ENCODE data around the gene SH3PXD2A. TPM values are rescaled to one million over a fixed set of nuclear protein-coding genes. Genes with fewer than 3 reads are reported as not detected.
A peak's percentile ranks its signal among the peaks of the same experiment; 100 is the strongest.

The SH3PXD2A gene
- total RNA-seq, 1 donor from 2014 or later, result 17.3 TPM

DNA sequence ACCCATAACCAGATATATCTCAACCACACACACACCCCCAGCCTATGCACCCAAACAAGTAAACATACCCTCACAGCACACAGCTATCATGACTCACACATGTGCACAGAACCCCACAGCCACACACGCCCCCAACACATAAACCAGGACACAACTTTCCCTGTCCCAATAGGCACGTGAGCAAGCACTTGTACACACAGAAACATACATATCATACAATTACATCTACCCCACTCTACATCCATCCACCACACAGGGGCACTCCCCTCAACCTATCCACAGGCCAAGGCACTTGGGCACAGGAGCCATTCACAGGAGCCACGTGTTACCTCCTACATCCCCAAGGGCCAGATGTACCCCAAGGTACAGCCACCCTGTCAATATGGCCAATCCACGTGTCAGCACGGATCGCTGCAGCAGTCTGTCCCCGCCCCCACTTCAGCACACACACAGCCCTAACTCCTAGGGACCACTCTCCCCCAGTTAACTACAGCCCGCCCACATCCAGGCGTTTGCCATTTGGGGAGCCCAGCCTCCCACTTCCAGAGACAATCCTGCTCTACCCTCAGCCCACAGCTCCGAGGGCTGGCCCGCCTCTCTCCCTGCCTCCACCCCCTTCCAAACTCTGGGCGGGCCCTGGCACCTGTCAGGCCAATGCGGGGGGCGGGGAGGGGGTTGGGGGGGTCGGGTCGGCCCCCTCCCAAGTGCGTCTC lies 163.5 kb downstream of the SH3PXD2A start:
- peaks cover 4% of the 10 kb centered on the region for H3K36me3 Mint-ChIP-seq (ENCODE audit: low read depth, unreplicated experiment)
- H3K27ac ChIP-seq (ENCODE audit: low read depth, low read length), result no peak overlapping the region
- peaks cover 30% of the 10 kb centered on the region for H3K4me1 ChIP-seq (ENCODE audit: insufficient read depth, low read length)
- H3K9me3 Mint-ChIP-seq (ENCODE audit: unreplicated experiment), result no peaks in the 10 kb centered on the region
- DNase-seq (ENCODE audit: low read depth) (no peak), FAIRE-seq (no peak)
- H3K4me3 Mint-ChIP-seq (ENCODE audit: unreplicated experiment), result peak overlapping the region; percentile 85
- H3K36me3 ChIP-seq (ENCODE audit: insufficient read depth, low read length), result no peaks in the 10 kb centered on the region
- no peak for TF ChIP-seq EZH2 (IDR thresholded peaks at IDR 0.05; ENCODE audit: insufficient read depth, low read length)
- TF ChIP-seq, protein P1, sequence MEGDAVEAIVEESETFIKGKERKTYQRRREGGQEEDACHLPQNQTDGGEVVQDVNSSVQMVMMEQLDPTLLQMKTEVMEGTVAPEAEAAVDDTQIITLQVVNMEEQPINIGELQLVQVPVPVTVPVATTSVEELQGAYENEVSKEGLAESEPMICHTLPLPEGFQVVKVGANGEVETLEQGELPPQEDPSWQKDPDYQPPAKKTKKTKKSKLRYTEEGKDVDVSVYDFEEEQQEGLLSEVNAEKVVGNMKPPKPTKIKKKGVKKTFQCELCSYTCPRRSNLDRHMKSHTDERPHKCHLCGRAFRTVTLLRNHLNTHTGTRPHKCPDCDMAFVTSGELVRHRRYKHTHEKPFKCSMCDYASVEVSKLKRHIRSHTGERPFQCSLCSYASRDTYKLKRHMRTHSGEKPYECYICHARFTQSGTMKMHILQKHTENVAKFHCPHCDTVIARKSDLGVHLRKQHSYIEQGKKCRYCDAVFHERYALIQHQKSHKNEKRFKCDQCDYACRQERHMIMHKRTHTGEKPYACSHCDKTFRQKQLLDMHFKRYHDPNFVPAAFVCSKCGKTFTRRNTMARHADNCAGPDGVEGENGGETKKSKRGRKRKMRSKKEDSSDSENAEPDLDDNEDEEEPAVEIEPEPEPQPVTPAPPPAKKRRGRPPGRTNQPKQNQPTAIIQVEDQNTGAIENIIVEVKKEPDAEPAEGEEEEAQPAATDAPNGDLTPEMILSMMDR (IDR thresholded peaks at IDR 0.05; ENCODE audit: insufficient read depth, low read depth, low read length), result no peak
- peak overlapping the region; percentile 88 for H3K4me2 ChIP-seq (ENCODE audit: low read length)
- H3K27ac Mint-ChIP-seq (ENCODE audit: unreplicated experiment), result no peak overlapping the region
- H4K20me1 ChIP-seq (ENCODE audit: insufficient read depth, low read length), result peaks cover 22% of the 10 kb centered on the region
- no peak overlapping the region for H3K4me3 ChIP-seq (ENCODE audit: insufficient read depth, low read depth, low read length)
- no peak overlapping the region for H2AFZ ChIP-seq (ENCODE audit: low read depth, low read length)
- no peak overlapping the region for H3K9ac ChIP-seq (ENCODE audit: low read length)
- H3K4me1 Mint-ChIP-seq (ENCODE audit: low read depth, unreplicated experiment), result peaks cover 19% of the 10 kb centered on the region
- peaks cover 2% of the 10 kb centered on the region for H3K27me3 ChIP-seq (ENCODE audit: insufficient read depth, low read length)
- peaks cover 20% of the 10 kb centered on the region for H3K27me3 Mint-ChIP-seq (ENCODE audit: low read depth, unreplicated experiment)
- peaks cover 3% of the 10 kb centered on the region for H3K79me2 ChIP-seq (ENCODE audit: insufficient read depth, low read length)
- no peaks in the 10 kb centered on the region for H3K9me3 ChIP-seq (ENCODE audit: insufficient read depth, low read depth, low read length)

DNA sequence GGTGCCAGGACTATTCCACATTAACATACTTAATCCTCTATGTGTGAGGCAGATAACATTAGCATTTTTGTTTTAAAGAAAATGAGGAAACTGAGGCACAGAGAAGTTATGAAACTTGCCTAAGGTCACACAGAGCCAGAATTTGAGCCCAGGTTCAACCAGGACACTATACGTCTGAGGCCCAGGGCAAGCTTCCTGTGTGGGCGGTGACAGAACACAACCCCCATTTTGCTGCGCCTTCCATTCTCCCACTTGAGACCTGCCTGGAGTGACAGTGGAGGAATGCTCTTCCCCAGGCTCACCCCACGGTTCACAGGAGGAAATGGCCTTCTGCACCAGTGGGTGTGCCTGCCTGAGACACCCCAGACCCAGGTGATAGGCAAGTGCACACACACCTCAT lies 164.1 kb downstream of the SH3PXD2A start:
- H3K36me3 ChIP-seq (ENCODE audit: insufficient read depth, low read length), result no peaks in the 10 kb centered on the region
- H3K27ac ChIP-seq (ENCODE audit: low read depth, low read length), result no peak overlapping the region
- peaks cover 14% of the 10 kb centered on the region for H3K4me1 Mint-ChIP-seq (ENCODE audit: low read depth, unreplicated experiment)
- peaks cover 24% of the 10 kb centered on the region for H3K4me1 ChIP-seq (ENCODE audit: insufficient read depth, low read length)
- H3K4me3 Mint-ChIP-seq (ENCODE audit: unreplicated experiment), result peak overlapping the region; percentile 85
- H3K4me3 ChIP-seq (ENCODE audit: insufficient read depth, low read depth, low read length), result no peak overlapping the region
- peak overlapping the region; percentile 88 for H3K4me2 ChIP-seq (ENCODE audit: low read length)
- no peak overlapping the region for H2AFZ ChIP-seq (ENCODE audit: low read depth, low read length)
- peaks cover 3% of the 10 kb centered on the region for H3K79me2 ChIP-seq (ENCODE audit: insufficient read depth, low read length)
- H3K9ac ChIP-seq (ENCODE audit: low read length), result no peak overlapping the region
- FAIRE-seq, result no peak
- H3K9me3 Mint-ChIP-seq (ENCODE audit: unreplicated experiment), result no peaks in the 10 kb centered on the region
- H4K20me1 ChIP-seq (ENCODE audit: insufficient read depth, low read length), result peaks cover 25% of the 10 kb centered on the region
- no peak for TF ChIP-seq EZH2 (IDR thresholded peaks at IDR 0.05; ENCODE audit: insufficient read depth, low read length)
- TF ChIP-seq, protein P1 (IDR thresholded peaks at IDR 0.05; ENCODE audit: insufficient read depth, low read depth, low read length), result no peak
- no peak overlapping the region for H3K27ac Mint-ChIP-seq (ENCODE audit: unreplicated experiment)
- no peaks in the 10 kb centered on the region for H3K9me3 ChIP-seq (ENCODE audit: insufficient read depth, low read depth, low read length)
- no peak for DNase-seq (ENCODE audit: low read depth)
- H3K27me3 ChIP-seq (ENCODE audit: insufficient read depth, low read length), result peaks cover 2% of the 10 kb centered on the region
- H3K36me3 Mint-ChIP-seq (ENCODE audit: low read depth, unreplicated experiment), result peaks cover 4% of the 10 kb centered on the region
- peaks cover 20% of the 10 kb centered on the region for H3K27me3 Mint-ChIP-seq (ENCODE audit: low read depth, unreplicated experiment)

DNA sequence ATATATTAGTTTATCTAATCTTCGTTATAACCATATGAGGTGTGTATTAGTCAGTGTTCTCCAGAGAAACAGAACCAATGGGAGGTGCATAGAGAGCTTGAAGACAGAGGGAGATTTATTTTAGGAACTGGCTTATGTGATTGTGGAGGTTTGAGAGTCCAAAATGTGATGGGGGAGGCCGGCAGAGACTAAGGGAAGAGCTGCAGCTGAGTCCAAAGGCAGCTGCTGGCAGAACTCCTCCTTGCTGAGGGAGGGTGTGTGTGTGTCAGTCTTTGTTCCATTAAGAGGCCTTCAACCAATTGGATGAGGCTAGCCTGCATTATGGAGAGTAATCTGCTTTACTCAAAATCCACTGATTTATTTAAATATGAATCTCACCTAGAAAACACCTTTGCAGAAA lies 165.1 kb downstream of the SH3PXD2A start:
- H3K4me1 Mint-ChIP-seq (ENCODE audit: low read depth, unreplicated experiment), result peaks cover 14% of the 10 kb centered on the region
- H3K4me2 ChIP-seq (ENCODE audit: low read length), result no peak overlapping the region
- H3K9me3 ChIP-seq (ENCODE audit: insufficient read depth, low read depth, low read length), result no peaks in the 10 kb centered on the region
- peaks cover 19% of the 10 kb centered on the region for H3K27me3 Mint-ChIP-seq (ENCODE audit: low read depth, unreplicated experiment)
- H2AFZ ChIP-seq (ENCODE audit: low read depth, low read length), result no peak overlapping the region
- H3K79me2 ChIP-seq (ENCODE audit: insufficient read depth, low read length), result peaks cover 3% of the 10 kb centered on the region
- H3K27ac ChIP-seq (ENCODE audit: low read depth, low read length), result no peak overlapping the region
- H3K27ac Mint-ChIP-seq (ENCODE audit: unreplicated experiment), result no peak overlapping the region
- H3K27me3 ChIP-seq (ENCODE audit: insufficient read depth, low read length), result peaks cover 2% of the 10 kb centered on the region
- H3K36me3 Mint-ChIP-seq (ENCODE audit: low read depth, unreplicated experiment), result peaks cover 4% of the 10 kb centered on the region
- no peak for TF ChIP-seq EZH2 (IDR thresholded peaks at IDR 0.05; ENCODE audit: insufficient read depth, low read length)
- TF ChIP-seq, protein P1 (IDR thresholded peaks at IDR 0.05; ENCODE audit: insufficient read depth, low read depth, low read length), result no peak
- H3K4me3 Mint-ChIP-seq (ENCODE audit: unreplicated experiment), result no peak overlapping the region
- H3K9me3 Mint-ChIP-seq (ENCODE audit: unreplicated experiment), result no peaks in the 10 kb centered on the region
- peaks cover 32% of the 10 kb centered on the region for H4K20me1 ChIP-seq (ENCODE audit: insufficient read depth, low read length)
- DNase-seq (ENCODE audit: low read depth) (no peak), FAIRE-seq (no peak)
- H3K9ac ChIP-seq (ENCODE audit: low read length), result no peak overlapping the region
- H3K4me1 ChIP-seq (ENCODE audit: insufficient read depth, low read length), result peaks cover 18% of the 10 kb centered on the region
- no peak overlapping the region for H3K4me3 ChIP-seq (ENCODE audit: insufficient read depth, low read depth, low read length)
- H3K36me3 ChIP-seq (ENCODE audit: insufficient read depth, low read length), result no peaks in the 10 kb centered on the region
